HEK293T (cell line): ENCODE results near the gene DMRTC2.

Experiments
- FOXA1 ChIP-seq: fragments of 450-650 bp; IDR thresholded peaks from 2 replicates; pipeline ENCODE4 v1.6.1; 2016; ENCODE audit warnings: mild to moderate bottlenecking
- FOXK2 ChIP-seq: fragments of 450-650 bp; IDR thresholded peaks from 2 replicates; pipeline ENCODE4 v1.6.1; 2016; ENCODE audit warnings: mild to moderate bottlenecking
- SP1 ChIP-seq: fragments of 450-650 bp; IDR thresholded peaks from 2 replicates; pipeline ENCODE4 v1.6.1; 2017
- TARDBP ChIP-seq: fragments of 450-650 bp; IDR thresholded peaks from 2 replicates; pipeline ENCODE4 v1.6.1; 2016

DNA sequence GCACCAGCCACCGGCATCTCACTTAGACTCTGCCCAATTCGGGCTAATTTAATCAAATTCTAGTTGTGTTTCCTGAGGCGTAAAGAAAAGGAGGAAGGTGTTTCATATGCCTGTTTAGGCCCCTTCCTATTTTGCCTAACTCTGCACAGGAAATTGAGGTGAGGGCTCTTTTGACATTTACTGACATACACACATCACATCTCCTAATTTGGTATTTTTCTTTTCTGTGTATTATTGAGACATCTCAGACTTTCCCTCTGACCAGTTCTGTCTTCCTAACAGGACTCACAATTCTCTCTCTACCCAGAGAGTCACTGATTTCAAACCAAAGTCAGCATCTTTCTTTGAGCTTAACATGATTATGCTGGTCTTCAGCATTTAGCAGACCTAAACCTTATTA, 40.5 kb upstream of the DMRTC2 start:
- no peak for TF ChIP-seq TARDBP
- TF ChIP-seq FOXA1 = no peak
- TF ChIP-seq FOXK2 = no peak
- no peak for TF ChIP-seq SP1
